Loucy (cell line): ENCODE data around the gene PRMT3.

Experiments
- EZH2phosphoT487 ChIP-seq: fragments of 200-600 bp; IDR thresholded peaks from 2 replicates; pipeline ENCODE4 v1.6.1; 2018; ENCODE audit warnings: antibody characterized with exemption, mild to moderate bottlenecking, moderate library complexity, borderline replicate concordance
- TF ChIP-seq, protein P1 (sequence below): fragments of 200-600 bp; sonication (generic); conservative IDR thresholded peaks from 2 replicates; pipeline ENCODE4 v1.5.1; 2014; ENCODE audit warnings: mild to moderate bottlenecking, antibody characterized with exemption, low read length

DNA sequence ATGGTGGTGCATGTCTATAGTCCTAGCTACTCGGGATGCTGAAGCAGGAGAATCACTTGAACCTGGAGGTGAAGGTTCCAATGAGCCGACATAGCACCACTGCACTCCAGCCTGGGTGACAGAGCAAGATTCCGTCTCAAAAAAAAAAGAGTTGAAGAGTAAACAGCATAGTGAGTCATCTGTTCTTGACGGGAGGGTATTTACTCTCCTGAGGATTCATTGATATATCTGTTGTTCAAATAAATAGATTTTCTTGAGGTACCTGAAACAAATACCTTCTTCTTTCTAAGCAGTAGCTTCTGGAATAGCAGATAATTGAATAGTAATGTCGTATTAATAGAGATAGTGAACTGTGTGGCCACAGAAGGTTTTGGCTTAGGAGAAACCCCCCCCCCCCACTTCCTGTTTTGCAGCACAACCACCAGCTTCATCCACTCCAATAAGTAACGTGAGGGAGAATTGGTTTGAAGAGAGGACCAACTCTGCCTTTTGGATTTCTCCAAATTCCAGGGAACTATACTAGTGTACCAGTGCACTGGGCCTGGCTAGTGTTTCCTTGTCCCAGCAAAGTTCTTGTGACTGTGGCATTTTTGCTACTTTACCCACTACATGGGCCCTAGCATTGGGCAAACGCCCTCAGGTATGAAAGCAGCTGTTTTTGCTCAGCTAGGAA lies 90.0 kb downstream of the PRMT3 start:
- TF ChIP-seq, protein P1, sequence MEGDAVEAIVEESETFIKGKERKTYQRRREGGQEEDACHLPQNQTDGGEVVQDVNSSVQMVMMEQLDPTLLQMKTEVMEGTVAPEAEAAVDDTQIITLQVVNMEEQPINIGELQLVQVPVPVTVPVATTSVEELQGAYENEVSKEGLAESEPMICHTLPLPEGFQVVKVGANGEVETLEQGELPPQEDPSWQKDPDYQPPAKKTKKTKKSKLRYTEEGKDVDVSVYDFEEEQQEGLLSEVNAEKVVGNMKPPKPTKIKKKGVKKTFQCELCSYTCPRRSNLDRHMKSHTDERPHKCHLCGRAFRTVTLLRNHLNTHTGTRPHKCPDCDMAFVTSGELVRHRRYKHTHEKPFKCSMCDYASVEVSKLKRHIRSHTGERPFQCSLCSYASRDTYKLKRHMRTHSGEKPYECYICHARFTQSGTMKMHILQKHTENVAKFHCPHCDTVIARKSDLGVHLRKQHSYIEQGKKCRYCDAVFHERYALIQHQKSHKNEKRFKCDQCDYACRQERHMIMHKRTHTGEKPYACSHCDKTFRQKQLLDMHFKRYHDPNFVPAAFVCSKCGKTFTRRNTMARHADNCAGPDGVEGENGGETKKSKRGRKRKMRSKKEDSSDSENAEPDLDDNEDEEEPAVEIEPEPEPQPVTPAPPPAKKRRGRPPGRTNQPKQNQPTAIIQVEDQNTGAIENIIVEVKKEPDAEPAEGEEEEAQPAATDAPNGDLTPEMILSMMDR = no peak
- TF ChIP-seq EZH2phosphoT487 = no peak
